SH-SY5Y (cell line): ENCODE results near the gene CPNE5.

ENCODE experiments used
- GATA2 ChIP-seq: IDR thresholded peaks from 2 replicates; pipeline ENCODE4 v1.6.1; 2011; ENCODE audit warnings: mild to moderate bottlenecking, low read depth, low read length
- GATA3 ChIP-seq: IDR thresholded peaks from 2 replicates; pipeline ENCODE4 v1.6.1; 2011; ENCODE audit warnings: low read depth, mild to moderate bottlenecking, low read length, moderate library complexity

DNA sequence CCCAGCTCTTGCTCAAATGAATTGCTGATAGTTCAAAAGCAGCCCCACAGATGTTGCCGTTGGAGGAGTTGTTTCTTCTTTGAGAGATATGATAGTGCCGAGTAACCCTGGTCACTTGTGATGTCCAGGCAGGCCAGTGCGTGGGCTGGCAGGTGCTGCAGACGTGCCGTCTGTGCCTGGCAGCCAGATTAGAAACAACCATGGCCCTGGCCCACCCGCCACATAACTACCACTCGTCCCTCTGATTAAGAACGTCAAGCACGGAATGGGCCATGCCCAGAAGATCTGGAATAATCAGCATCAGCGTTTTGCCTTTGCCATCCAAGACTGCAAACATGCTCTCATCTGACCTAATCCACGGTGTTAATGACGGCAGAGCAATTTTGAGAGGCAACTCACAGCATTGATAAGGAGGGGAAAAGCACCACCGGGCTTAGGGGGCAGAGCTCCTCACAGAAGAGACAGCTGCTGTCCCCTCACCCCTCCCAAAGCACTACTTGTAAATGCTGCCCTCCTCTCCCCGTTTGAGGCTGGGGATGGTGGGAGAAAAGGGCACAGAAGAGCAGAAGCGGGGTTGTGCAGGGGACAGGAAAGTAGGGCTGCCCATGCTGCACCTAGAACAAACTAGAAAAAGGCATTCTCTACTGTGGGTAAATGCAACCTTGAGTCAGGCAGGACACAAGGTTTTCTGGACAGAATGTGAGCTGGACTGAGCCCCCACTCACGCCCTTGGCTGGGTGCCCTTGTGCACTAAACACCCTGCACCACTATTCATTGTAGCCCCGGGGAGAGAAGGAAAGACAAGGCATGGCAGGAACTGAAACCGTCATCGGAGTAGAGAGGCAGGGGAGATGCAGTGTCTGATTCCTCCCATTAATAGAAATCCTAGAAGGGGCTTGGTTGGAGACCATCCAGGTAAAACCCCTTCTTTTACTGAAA, 5.3 kb upstream of the CPNE5 start:
- TF ChIP-seq GATA2 (no peak), GATA3 (no peak)
